M059J (cell line): ENCODE results near the gene GCH1. TPM values are rescaled to one million over a fixed set of nuclear protein-coding genes. Genes with fewer than 3 reads are reported as not detected.

ENCODE experiments used
- DNase-seq: peaks from one replicate; pipeline ENCODE4 v3.0.0-alpha.2; 2012; ENCODE audit warnings: low read depth
- total RNA-seq: library from RNA; depleted of rRNA; stranded (reverse); fragments of >200 nt; shearing (Covaris generic); gene quantifications from 2 replicates; pipeline ENCODE4 v1.2.3, GENCODE V29; 2014

The GCH1 gene
- total RNA-seq, 1 experiment from 2014 or later: 5.4 TPM

DNA sequence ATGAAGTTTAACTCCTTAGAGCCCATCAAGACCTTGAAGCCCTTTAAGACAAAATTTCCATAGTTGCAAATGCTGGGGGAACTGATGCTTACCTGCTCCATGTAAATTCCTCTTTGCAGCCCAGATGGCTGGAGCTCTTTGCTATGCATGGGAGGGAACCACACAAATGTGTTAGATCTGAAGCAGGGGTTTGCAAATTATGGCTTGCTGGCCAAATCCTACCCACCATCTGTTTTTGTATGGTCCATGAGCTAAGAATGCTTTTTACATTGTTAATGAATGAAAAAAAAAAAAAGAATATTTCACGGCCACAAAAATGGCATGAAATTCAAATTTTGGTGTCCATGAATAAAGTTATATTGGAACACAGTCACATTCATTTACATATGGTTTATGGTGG lies 74.6 kb downstream of the GCH1 start:
- no peak for DNase-seq

- DNase-seq: no peak
These were observed 78.7 kb downstream of the GCH1 start for GRCh38 chr14:54823757-54824549.

- no peak for DNase-seq
These were observed 79.9 kb downstream of the GCH1 start for GRCh38 chr14:54822685-54823084.

GRCh38 chr14:54818201-54819133 lies 84.2 kb downstream of the GCH1 start:
- DNase-seq: peak; percentile 94

DNA sequence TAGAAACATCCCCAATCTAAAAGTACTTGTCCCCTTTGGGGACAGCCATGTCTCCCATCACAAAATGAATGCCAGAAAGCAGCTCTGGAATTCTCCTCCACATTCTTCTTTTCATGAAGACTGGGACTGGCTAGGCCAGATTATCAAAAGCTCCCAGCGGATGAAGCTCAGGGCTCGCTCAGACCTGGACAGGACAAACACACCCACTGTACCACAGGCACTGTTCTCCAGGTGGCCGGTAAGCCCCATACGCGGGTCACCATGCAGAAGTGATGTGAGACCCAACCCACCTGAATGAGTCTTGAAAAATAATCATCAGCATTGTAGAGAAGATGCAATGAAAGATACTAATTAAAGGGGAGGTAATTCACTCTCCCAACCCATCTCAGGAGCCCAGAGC lies 85.1 kb downstream of the GCH1 start:
- DNase-seq: no peak

DNA sequence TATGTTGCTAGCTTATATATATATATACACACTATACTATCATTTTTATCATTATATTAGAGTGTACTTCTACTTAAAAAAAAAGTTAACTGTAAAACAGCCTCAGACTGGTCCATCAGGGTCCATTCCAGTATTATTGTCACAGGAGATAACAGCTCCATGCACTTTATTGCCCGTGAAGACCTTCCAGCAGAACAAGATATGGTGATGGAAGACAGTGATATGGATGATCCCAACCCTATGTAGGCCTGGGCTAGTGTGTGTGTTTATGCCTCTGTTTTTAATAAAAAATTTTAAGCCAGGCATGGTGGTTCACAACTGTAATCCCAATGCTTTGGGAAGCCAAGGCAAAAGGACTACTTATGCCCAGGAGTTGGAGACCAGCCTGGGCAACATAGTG lies 86.2 kb downstream of the GCH1 start:
- no peak for DNase-seq

- no peak for DNase-seq
These were observed 87.1 kb downstream of the GCH1 start for GRCh38 chr14:54815515-54815914.

DNA sequence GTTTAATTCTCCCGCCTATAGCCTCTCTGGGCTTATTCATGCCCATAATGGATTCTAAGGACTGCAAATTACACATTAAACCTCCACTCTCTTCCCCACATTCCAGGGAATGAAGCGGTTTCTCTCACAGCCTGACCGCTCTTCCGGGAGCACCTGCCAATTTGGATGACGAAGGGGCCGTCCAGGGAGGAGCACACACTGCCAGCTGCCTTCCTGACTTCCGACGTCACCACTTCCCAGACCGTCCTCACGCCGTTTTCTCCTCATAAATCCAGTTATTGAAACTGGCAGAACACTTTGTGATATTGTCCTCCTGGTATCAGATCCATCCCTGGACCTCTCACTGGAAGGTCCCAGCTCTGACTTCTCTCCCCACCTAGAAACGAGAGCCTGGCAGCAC lies 87.6 kb downstream of the GCH1 start:
- peak; percentile 82 for DNase-seq

DNA sequence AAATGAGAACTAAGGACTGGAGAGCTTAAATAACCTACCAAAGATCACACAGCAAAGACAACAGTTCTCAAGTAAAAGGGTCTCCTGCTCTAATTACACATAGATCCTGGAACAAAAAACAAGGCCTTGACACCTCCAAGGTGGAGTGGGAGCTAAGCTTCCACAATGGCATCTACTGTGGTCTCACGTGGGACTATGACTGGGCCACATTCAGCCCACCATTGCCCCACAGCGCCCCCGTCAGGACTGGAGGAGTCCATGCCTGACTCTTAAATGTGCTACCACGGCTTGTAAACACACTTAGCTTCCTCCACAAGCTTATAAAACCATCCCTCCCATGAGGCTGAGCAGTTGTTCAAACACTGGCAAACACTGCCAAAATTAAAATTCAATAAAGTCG lies 88.5 kb downstream of the GCH1 start:
- peak; percentile 24 for DNase-seq

DNA sequence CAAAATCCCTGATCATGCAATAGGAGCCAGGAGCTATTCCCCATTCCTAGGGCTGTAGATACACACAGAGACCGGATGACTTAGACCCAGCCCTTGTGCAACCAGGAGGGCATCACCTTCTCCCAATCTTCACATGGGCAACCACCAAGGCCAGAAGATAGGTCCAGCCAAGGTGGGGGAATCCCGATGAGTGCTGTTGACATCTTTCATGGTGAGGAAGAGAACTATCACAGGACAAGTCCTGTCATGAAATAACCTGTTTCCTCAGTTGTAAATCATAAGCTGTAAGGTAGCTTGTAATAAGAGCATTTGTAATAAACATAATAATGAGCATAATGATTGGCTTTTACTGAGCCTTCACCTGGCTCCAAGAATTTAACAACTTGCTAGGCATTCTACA lies 89.5 kb downstream of the GCH1 start:
- no peak for DNase-seq

GRCh38 chr14:54812617-54813016 lies 90.0 kb downstream of the GCH1 start:
- no peak for DNase-seq

DNA sequence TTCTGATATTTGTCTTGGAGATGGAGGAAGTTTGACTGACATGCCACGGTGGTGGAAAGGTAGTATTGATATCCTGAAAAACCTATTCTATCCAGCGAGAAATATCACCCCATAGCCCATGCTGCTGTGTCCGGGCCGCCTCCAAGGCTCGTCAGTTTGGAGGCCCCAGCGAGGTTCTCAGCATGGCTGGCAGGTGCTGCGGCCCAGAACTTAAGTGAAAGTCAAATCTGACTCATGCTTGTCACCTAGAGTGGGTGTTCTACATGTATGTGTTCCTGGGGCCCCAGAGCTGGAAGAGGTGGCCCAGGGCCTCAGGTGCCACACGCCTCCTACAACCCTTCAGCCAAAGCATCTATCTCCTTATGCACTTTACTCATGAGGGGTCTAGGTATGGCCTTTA lies 92.9 kb downstream of the GCH1 start:
- no peak for DNase-seq

- no peak for DNase-seq
These were observed 94.1 kb downstream of the GCH1 start for GRCh38 chr14:54808326-54809161.

- DNase-seq: no peak
These were observed 94.7 kb downstream of the GCH1 start for GRCh38 chr14:54807881-54808280.

GRCh38 chr14:54807428-54807827 lies 95.2 kb downstream of the GCH1 start:
- no peak for DNase-seq

- no peak for DNase-seq
These were observed 96.0 kb downstream of the GCH1 start for GRCh38 chr14:54806616-54807015.

DNA sequence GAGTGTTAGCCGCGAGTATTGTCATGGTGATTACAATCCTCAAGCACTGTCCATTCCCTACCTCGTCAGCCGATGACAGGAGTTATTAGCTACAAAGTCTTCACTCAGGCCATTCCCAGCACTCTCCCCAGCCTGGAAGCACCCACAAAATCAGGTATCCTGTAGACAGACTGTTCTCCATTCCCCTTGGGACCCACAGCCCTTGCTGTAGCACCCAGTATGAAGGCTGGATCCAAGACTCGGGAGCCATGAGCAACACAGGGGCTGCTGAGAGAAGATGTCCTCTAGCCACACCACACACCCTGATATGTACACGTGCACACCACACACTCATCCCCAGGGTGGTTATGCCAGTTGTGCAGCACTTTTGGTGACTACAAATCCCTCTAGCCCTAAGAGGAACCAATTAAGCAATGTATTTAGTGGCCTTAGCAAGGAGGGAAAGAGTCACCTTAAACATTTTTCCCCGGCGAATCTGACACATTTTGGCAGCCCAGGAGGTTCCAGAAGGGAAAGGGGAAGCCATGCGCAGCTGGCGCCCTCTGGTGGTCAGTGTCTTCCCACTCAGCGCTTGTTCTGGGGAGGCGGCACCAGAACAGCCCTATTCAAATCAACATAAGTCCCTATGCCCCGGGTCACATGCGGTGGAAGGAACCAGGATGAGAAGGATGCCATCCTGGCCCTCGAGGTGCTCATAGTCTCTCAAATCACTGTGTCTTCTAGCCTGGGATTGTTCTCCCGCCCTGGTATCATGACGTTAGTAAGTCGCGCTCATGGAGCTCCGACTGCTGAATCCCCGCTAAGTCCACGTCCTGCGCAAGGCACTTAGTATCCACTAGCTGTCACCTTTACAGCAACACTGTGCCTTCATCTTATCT lies 96.9 kb downstream of the GCH1 start:
- DNase-seq: peak; percentile 79

DNA sequence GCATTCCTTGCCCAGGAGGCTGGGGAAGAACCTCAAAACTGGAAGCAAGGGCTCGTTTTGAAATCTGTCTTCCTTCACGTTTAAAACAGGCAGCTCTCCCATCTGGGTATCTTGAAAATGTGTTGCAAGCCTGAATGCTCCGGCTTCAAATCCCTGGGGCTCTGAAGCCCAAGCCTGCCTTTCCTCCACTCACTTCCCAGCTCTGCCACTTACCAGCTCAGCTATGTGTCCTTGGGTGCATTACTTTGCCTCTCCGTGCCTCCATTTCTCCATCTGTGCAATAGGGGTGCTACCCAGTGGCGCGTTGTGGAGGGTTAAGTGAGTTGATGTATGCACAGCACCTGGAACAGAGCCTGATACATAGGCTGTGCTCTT lies 97.6 kb downstream of the GCH1 start:
- no peak for DNase-seq

- no peak for DNase-seq
These were observed 98.0 kb downstream of the GCH1 start for GRCh38 chr14:54804538-54805041.

GRCh38 chr14:54803926-54804537 lies 98.6 kb downstream of the GCH1 start:
- no peak for DNase-seq
